Epithelial cell of proximal tubule (primary cell): ENCODE results near the gene GAGE12J. TPM values are rescaled to one million over a fixed set of nuclear protein-coding genes. Genes with fewer than 3 reads are reported as not detected.

Experiments used
- DNase-seq: peaks from one replicate; pipeline ENCODE4 v3.0.0-alpha.2; 2011; ENCODE audit warnings: low read depth
- H3K4me3 ChIP-seq: 2 replicates; pipeline ENCODE4 v1.5.1; 2011; ENCODE audit warnings: low read depth, mild to moderate bottlenecking, low read length
- CTCF ChIP-seq: conservative IDR thresholded peaks from 2 replicates; pipeline ENCODE4 v1.5.1; 2012; ENCODE audit warnings: low read depth, mild to moderate bottlenecking, low read length
- total RNA-seq: library from RNA; depleted of rRNA; stranded (reverse); fragments of >200 nt; gene quantifications from 2 replicates; pipeline ENCODE4 v1.2.3, GENCODE V29; 2015

Gene GAGE12J
- total RNA-seq, 1 donor from 2014 or later: not detected

- no peak for DNase-seq
- no peak for TF ChIP-seq CTCF
These were observed 39.2 kb upstream of the GAGE12J start for GRCh38 chrX:49282647-49283011.

GRCh38 chrX:49284212-49284611 lies 37.6 kb upstream of the GAGE12J start:
- no peak for TF ChIP-seq CTCF
- no peak for DNase-seq
- no peak overlapping the region for H3K4me3 ChIP-seq

More at GRCh38 chrX:49282647-49283011, 39.2 kb upstream of the GAGE12J start:
- H3K4me3 ChIP-seq: no peak overlapping the region

- H3K4me3 ChIP-seq: no peak overlapping the region
- no peak for TF ChIP-seq CTCF
- no peak for DNase-seq
These were observed 35.7 kb upstream of the GAGE12J start for GRCh38 chrX:49286136-49286535.

GRCh38 chrX:49286581-49286980 lies 35.3 kb upstream of the GAGE12J start:
- H3K4me3 ChIP-seq: no peak overlapping the region
- no peak for TF ChIP-seq CTCF
- no peak for DNase-seq

- no peak for DNase-seq
- TF ChIP-seq CTCF: no peak
- no peak overlapping the region for H3K4me3 ChIP-seq
These were observed 34.2 kb upstream of the GAGE12J start for GRCh38 chrX:49287665-49288064.

- no peak for DNase-seq
- no peak overlapping the region for H3K4me3 ChIP-seq
- TF ChIP-seq CTCF: no peak
These were observed 31.6 kb upstream of the GAGE12J start for GRCh38 chrX:49290215-49290614.

- TF ChIP-seq CTCF: peak; percentile 61
- no peak for DNase-seq
- no peak overlapping the region for H3K4me3 ChIP-seq
These were observed 30.1 kb upstream of the GAGE12J start for GRCh38 chrX:49291615-49292337.
